Measurements from ENCODE around the gene CTNNB1.

GRCh38 chr3:41259449-41260062 lies 60.3 kb downstream of the CTNNB1 start:
- no peak for TF ChIP-seq CTCF (IDR thresholded peaks at IDR 0.05; ENCODE audit: low read depth, low read length)
- TF ChIP-seq POLR2A (IDR thresholded peaks at IDR 0.05; ENCODE audit: extremely low read depth, insufficient read length) = no peak
